ENCODE data around the gene CYP24A1.

DNA sequence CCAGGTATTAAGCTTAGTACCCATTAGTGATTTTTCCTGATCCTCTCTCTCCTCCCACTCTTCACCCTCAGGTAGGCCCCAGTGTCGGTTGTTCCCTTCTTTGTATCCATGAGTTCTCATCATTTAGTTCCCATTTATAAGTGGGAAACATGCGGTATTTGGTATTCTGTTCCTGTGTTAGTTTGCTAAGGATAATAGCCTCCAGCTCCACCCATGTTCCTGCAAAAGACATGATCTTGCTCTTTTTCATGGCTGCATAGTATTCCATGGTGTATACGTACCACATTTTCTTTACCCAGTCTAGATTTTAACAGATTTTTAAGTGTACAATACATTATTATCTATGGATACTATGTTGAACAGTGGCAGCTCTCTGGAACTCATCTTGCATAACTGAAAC, 44.4 kb downstream of the CYP24A1 start:
- no peak for TF ChIP-seq CTCF (IDR thresholded peaks at IDR 0.05)
- TF ChIP-seq EP300 (IDR thresholded peaks at IDR 0.05) = no peak

Data from suprapubic skin (tissue), 3 donors.